SIG-M5 treated with dmso at 0.1 percent for 504 hours (cell line): ENCODE data around the gene CRACDL.

Source experiments
- DNase-seq: peaks from one replicate; lab custom pipeline; 2025; ENCODE audit not compliant: unreplicated experiment; lab: John Stamatoyannopoulos, UW

The CRACDL gene

GRCh38 chr2:98924910-98925309 lies 11.1 kb downstream of the CRACDL start:
- DNase-seq, result no peak

- no peak for DNase-seq
These were observed 11.8 kb downstream of the CRACDL start for GRCh38 chr2:98924038-98924830.

- DNase-seq, result peak; percentile 8
These were observed 12.6 kb downstream of the CRACDL start for GRCh38 chr2:98923244-98923940.

GRCh38 chr2:98921062-98921461 lies 15.0 kb downstream of the CRACDL start:
- DNase-seq, result no peak

- DNase-seq, result no peak
These were observed 19.0 kb downstream of the CRACDL start for GRCh38 chr2:98917031-98917471.

GRCh38 chr2:98915751-98916358 lies 20.2 kb downstream of the CRACDL start:
- no peak for DNase-seq

GRCh38 chr2:98914713-98915580 lies 21.1 kb downstream of the CRACDL start:
- no peak for DNase-seq

- DNase-seq, result no peak
These were observed 21.9 kb downstream of the CRACDL start for GRCh38 chr2:98913916-98914712.

- no peak for DNase-seq
These were observed 22.8 kb downstream of the CRACDL start for GRCh38 chr2:98912957-98913915.

GRCh38 chr2:98912221-98912851 lies 23.7 kb downstream of the CRACDL start:
- no peak for DNase-seq

GRCh38 chr2:98911376-98912154 lies 24.5 kb downstream of the CRACDL start:
- DNase-seq, result no peak

- no peak for DNase-seq
These were observed 25.0 kb downstream of the CRACDL start for GRCh38 chr2:98911126-98911375.

GRCh38 chr2:98910349-98911125 lies 25.5 kb downstream of the CRACDL start:
- no peak for DNase-seq

- peak; percentile 60 for DNase-seq
These were observed 26.5 kb downstream of the CRACDL start for GRCh38 chr2:98909317-98910211.

- no peak for DNase-seq
These were observed 27.1 kb downstream of the CRACDL start for GRCh38 chr2:98908931-98909316.
